Karpas-422 (cell line): ENCODE data around the gene RIMBP2. TPM values are rescaled to one million over a fixed set of nuclear protein-coding genes. Genes with fewer than 3 reads are reported as not detected.

Source experiments
- DNase-seq: peaks from one replicate; pipeline ENCODE4 v3.0.0-alpha.2; 2015
- H2AFZ ChIP-seq: fragments of 200-600 bp; sonication (generic); 2 replicates; pipeline ENCODE4 v1.6.1; 2014; ENCODE audit warnings: antibody characterized with exemption, low read length, mixed read lengths
- H3K27ac ChIP-seq: fragments of 200-600 bp; sonication (generic); 2 replicates; pipeline ENCODE4 v1.5.1; 2014; ENCODE audit warnings: mild to moderate bottlenecking, low read length, moderate library complexity
- H3K27me3 ChIP-seq: fragments of 200-600 bp; sonication (generic); 2 replicates; pipeline ENCODE4 v1.6.1; 2014; ENCODE audit warnings: low read length, mixed read lengths
- H3K36me3 ChIP-seq: fragments of 200-600 bp; sonication (generic); 2 replicates; pipeline ENCODE4 v1.6.1; 2014; ENCODE audit warnings: low read length, mixed read lengths; ENCODE audit not compliant: insufficient read depth
- H3K4me1 ChIP-seq: fragments of 200-600 bp; sonication (generic); 2 replicates; pipeline ENCODE4 v1.6.1; 2014; ENCODE audit warnings: mild to moderate bottlenecking, low read length, mixed read lengths
- H3K4me2 ChIP-seq: fragments of 200-600 bp; sonication (generic); 2 replicates; pipeline ENCODE4 v1.6.1; 2014; ENCODE audit warnings: low read length, low read depth, mild to moderate bottlenecking; ENCODE audit not compliant: poor library complexity, severe bottlenecking
- H3K4me3 ChIP-seq: fragments of 200-600 bp; sonication (generic); 2 replicates; pipeline ENCODE4 v1.5.1; 2014; ENCODE audit warnings: mild to moderate bottlenecking, antibody characterized with exemption, low read length, mixed read lengths
- H3K79me2 ChIP-seq: fragments of 200-600 bp; sonication (generic); 2 replicates; pipeline ENCODE4 v1.6.1; 2014; ENCODE audit warnings: mild to moderate bottlenecking, low read length, mixed read lengths
- H3K9ac ChIP-seq: fragments of 200-600 bp; sonication (generic); 2 replicates; pipeline ENCODE4 v1.6.0; 2014; ENCODE audit warnings: low read length
- H3K9me2 ChIP-seq: fragments of 200-600 bp; sonication (generic), shearing (Covaris generic); replicated peaks from 2 replicates; pipeline ENCODE4 v1.6.0; 2014; ENCODE audit warnings: mild to moderate bottlenecking, low read length, moderate library complexity; ENCODE audit not compliant: insufficient read depth
- H3K9me3 ChIP-seq: fragments of 300-700, 200-600 bp; sonication (generic); 2 replicates; pipeline ENCODE4 v1.6.1; 2014; ENCODE audit warnings: low read length, mixed read lengths
- H4K20me1 ChIP-seq: fragments of 200-600 bp; sonication (generic); 2 replicates; pipeline ENCODE4 v1.6.1; 2014; ENCODE audit warnings: mild to moderate bottlenecking, antibody characterized with exemption, low read length, low read depth; ENCODE audit not compliant: insufficient read depth
- total RNA-seq: library from RNA; depleted of rRNA; stranded (reverse); fragments of >200 nt; shearing (Covaris generic); gene quantifications from 2 replicates; pipeline ENCODE4 v1.2.3, GENCODE V29; 2014; ENCODE audit warnings: low replicate concordance

The RIMBP2 gene
- total RNA-seq, 1 experiment from 2014 or later, result not detected

GRCh38 chr12:130705178-130705822 lies 10.8 kb downstream of the RIMBP2 start:
- no peak for DNase-seq
- Histone ChIP-seq H3K9me3 (no peaks in the 10 kb centered on the region), H3K4me2 (no peak overlapping the region), H3K9me2 (no peaks in the 10 kb centered on the region), H3K79me2 (no peaks in the 10 kb centered on the region), H3K27ac (no peak overlapping the region), H3K36me3 (no peaks in the 10 kb centered on the region), H3K4me1 (no peaks in the 10 kb centered on the region), H4K20me1 (no peaks in the 10 kb centered on the region), H3K4me3 (no peak overlapping the region), H3K9ac (no peak overlapping the region), H2AFZ (no peak overlapping the region), H3K27me3 (no peaks in the 10 kb centered on the region)

- Histone ChIP-seq H4K20me1 (no peaks in the 10 kb centered on the region), H3K9ac (no peak overlapping the region), H3K9me2 (no peaks in the 10 kb centered on the region), H3K27me3 (no peaks in the 10 kb centered on the region), H3K36me3 (no peaks in the 10 kb centered on the region), H2AFZ (no peak overlapping the region), H3K4me2 (no peak overlapping the region), H3K4me1 (no peaks in the 10 kb centered on the region), H3K4me3 (no peak overlapping the region), H3K9me3 (no peaks in the 10 kb centered on the region), H3K27ac (no peak overlapping the region), H3K79me2 (no peaks in the 10 kb centered on the region)
- no peak for DNase-seq
Measured at GRCh38 chr12:130704606-130705005, 11.5 kb downstream of the RIMBP2 start.

DNA sequence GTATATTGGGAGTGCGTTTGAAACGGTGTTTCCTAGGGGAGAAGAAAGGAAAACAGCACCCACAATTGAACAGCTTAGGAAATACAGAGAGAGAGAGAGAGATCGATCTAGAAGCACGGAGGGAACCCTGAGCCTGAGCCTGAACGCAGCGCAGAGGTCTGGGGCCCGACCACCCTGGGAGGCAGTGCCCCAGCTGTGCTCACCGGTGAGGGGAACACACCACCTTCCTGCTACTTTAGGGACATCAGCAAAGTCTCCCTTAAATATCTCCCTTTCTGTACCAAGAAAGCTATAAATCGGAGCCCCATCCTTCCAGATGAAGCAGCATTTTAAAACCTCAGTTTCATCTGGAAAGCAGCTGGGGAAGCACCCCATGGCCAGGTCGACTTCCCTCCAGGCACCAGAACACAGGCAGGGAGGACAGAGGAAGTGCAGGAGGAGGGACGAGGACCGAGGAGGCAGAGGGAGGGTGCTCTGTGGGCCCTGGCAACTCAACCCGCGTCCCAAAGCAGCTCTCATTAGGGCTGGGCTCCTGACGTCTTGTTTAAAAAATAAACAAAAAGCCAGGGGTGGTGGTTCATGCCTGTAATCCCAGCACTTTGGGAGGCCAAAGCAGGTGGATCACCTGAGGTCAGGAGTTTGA lies 12.2 kb downstream of the RIMBP2 start:
- no peaks in the 10 kb centered on the region for H3K79me2 ChIP-seq
- H4K20me1 ChIP-seq, result no peaks in the 10 kb centered on the region
- no peak overlapping the region for H3K4me3 ChIP-seq
- no peak for DNase-seq
- no peak overlapping the region for H3K27ac ChIP-seq
- H3K9ac ChIP-seq, result no peak overlapping the region
- H3K9me2 ChIP-seq, result no peaks in the 10 kb centered on the region
- H3K4me2 ChIP-seq, result no peak overlapping the region
- H3K4me1 ChIP-seq, result no peaks in the 10 kb centered on the region
- H3K9me3 ChIP-seq, result no peaks in the 10 kb centered on the region
- H3K27me3 ChIP-seq, result no peaks in the 10 kb centered on the region
- H2AFZ ChIP-seq, result no peak overlapping the region
- no peaks in the 10 kb centered on the region for H3K36me3 ChIP-seq

DNA sequence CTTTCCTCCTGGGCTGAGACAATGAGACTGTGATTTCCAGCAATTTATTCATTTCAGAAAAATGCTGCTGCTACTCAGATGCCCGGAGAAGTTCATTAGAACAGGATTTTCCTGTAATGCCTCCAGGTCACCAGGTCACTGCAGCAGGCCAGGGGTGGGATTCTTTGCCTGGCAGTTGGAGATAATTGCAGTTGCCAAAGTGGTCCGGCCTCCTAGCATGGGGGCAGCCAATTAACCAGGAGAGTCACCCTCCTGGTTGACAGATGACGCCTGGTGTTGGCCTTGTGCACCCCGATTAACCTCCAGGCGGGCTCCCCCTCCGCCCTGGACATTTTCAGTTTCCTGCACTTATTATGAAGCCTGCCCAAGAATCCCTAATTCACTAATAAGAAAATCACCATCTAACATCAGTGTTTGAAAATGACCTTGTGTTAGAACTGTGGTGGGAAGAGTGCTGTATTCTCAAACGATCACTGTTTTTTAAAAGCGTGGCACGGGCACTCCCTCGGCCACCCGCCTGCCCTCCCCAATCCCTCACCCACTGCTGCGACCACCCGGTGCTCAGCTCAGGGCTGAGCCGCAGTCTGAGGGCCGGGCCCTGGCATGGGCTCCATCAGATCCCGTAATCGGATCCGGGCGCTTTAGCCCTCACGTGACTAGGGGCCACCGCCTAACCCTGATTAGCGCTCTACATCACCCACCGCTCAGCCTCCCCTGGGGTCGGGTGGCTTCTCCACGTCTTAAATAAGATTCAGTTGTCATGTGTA lies 12.9 kb downstream of the RIMBP2 start:
- H3K36me3 ChIP-seq, result no peaks in the 10 kb centered on the region

GRCh38 chr12:130701402-130701744 lies 14.7 kb downstream of the RIMBP2 start:
- no peaks in the 10 kb centered on the region for H3K27me3 ChIP-seq
- H3K4me3 ChIP-seq, result no peak overlapping the region
- H3K9me3 ChIP-seq, result no peaks in the 10 kb centered on the region
- no peaks in the 10 kb centered on the region for H3K9me2 ChIP-seq
- no peaks in the 10 kb centered on the region for H4K20me1 ChIP-seq
- no peaks in the 10 kb centered on the region for H3K79me2 ChIP-seq
- H2AFZ ChIP-seq, result no peak overlapping the region
- no peaks in the 10 kb centered on the region for H3K4me1 ChIP-seq
- no peaks in the 10 kb centered on the region for H3K36me3 ChIP-seq
- H3K9ac ChIP-seq, result no peak overlapping the region
- no peak for DNase-seq
- H3K27ac ChIP-seq, result no peak overlapping the region
- no peak overlapping the region for H3K4me2 ChIP-seq

More for the DNA sequence above, 12.9 kb downstream of the RIMBP2 start:
- H3K9ac ChIP-seq, result no peak overlapping the region
- H4K20me1 ChIP-seq, result no peaks in the 10 kb centered on the region
- H3K4me1 ChIP-seq, result no peaks in the 10 kb centered on the region
- no peaks in the 10 kb centered on the region for H3K27me3 ChIP-seq
- no peaks in the 10 kb centered on the region for H3K9me2 ChIP-seq
- no peaks in the 10 kb centered on the region for H3K79me2 ChIP-seq
- H3K4me3 ChIP-seq, result no peak overlapping the region
- no peak overlapping the region for H2AFZ ChIP-seq
- H3K9me3 ChIP-seq, result no peaks in the 10 kb centered on the region
- no peak overlapping the region for H3K27ac ChIP-seq
- no peak for DNase-seq
- no peak overlapping the region for H3K4me2 ChIP-seq

DNA sequence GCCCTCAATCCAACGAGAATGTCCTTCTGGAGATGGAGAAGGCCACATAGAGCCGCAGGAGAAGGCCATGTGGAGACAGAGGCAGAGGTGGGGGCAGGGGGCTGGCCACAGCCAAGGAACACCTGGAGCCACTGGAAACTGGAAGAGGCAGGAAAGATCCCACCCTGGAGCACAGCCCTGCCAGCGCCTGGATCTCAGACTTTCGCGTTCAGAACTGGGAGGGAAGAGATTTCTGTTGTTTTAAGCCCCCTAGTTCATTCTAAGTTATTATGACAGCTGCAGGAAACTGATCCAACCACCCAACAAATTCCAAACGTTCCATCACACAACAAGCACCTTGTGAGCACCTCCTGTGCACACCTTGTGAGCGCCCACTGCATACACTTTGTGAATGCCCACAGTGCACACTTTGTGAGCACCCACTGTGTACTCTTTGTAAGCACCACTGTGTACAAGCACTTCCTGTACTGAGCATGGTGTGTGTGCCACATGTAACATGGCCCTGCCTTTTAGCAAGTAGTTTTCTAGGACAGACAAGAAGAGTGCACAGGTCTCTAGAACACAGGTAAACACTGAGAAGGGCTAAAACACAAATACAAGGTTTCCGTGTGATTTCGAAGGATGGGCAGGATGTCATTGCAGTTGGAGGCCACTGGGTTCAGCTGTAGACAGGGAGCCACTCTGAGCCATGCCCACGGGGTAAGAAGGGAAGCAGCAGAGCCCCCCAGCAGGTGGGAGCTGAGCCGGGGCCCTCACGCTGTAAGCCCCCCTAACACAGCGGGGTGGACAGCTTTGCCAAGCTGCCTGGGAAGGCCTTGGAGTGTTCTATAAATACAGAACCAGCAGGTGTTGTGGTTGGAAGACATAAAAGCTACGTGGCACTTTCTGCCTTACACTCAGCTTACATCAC lies 15.4 kb downstream of the RIMBP2 start:
- Histone ChIP-seq H3K36me3 (no peaks in the 10 kb centered on the region), H3K4me1 (no peaks in the 10 kb centered on the region), H4K20me1 (no peaks in the 10 kb centered on the region), H3K9me2 (no peaks in the 10 kb centered on the region), H3K27ac (no peak overlapping the region), H3K79me2 (no peaks in the 10 kb centered on the region), H3K9ac (no peak overlapping the region), H3K4me3 (no peak overlapping the region), H3K9me3 (no peaks in the 10 kb centered on the region), H3K27me3 (no peaks in the 10 kb centered on the region), H2AFZ (no peak overlapping the region), H3K4me2 (no peak overlapping the region)
- no peak for DNase-seq

- Histone ChIP-seq H2AFZ (no peak overlapping the region), H3K9me2 (no peaks in the 10 kb centered on the region), H3K79me2 (no peaks in the 10 kb centered on the region), H3K4me2 (no peak overlapping the region), H3K9me3 (no peaks in the 10 kb centered on the region), H4K20me1 (no peaks in the 10 kb centered on the region), H3K36me3 (no peaks in the 10 kb centered on the region), H3K9ac (no peak overlapping the region), H3K4me1 (no peaks in the 10 kb centered on the region), H3K27me3 (no peaks in the 10 kb centered on the region), H3K27ac (no peak overlapping the region), H3K4me3 (no peak overlapping the region)
- no peak for DNase-seq
Measured at GRCh38 chr12:130698106-130698505, 18.0 kb downstream of the RIMBP2 start.
